HG03469 (cell line): ENCODE results near the gene SIK2.

ENCODE experiments used
- ATAC-seq: cut with Tn5 transposase; IDR thresholded peaks from one replicate; pipeline ENCODE4 v1.9.1; 2021; ENCODE audit warnings: mild to moderate bottlenecking, moderate library complexity, moderate number of reproducible peaks; ENCODE audit not compliant: unreplicated experiment

Gene SIK2

GRCh38 chr11:111778047-111778558, 175.9 kb downstream of the SIK2 start:
- no peak for ATAC-seq

- ATAC-seq = no peak
Measured at GRCh38 chr11:111779118-111779517, 176.9 kb downstream of the SIK2 start.
